Superior temporal gyrus (tissue), 1 donor: Measurements from ENCODE around the gene TMCC2.

ENCODE experiments used
- DNase-seq: peaks from one replicate; pipeline ENCODE4 v3.0.0-alpha.2; 2016; ENCODE audit errors: extremely low spot score

Gene TMCC2

DNA sequence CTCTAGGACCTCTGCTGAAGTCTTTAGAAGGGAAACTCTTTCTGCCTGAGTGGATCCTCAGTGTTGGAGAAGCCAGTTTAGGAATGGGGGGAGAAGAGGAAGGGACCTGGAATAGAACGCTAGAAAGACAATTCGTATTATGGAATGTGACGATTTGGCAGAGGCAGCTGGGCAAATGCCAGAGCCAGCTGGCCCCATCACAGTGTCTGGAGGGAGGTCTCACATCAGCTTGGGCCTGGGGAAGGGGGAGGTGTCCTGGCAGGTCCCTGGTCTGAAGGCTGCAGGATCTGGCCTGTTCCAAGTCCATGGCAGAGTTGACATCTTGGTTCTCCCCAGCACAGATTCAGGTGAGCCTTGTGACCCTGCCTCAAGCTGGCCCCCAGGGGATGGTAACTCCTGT is 11.3 kb downstream of the TMCC2 start:
- DNase-seq = no peak

DNA sequence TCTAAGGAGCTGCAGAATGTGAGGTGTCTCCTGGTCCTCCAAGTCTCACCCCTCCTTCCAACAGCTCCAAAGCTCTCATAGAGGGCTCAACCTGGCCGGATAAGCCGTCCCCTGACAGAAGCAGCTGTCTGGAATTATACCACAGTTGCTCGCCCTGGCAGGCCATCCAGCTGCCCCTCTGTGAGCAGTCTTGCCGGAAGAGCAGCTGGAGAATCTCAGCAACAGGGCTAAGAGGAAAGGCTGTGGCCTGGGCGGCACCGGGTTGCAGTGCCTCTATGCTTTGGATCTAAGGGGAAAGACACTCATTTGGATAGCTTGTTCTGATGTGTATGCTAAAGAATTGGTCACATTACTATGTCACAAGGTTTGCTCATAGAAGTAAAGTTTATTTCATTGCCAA is 12.4 kb downstream of the TMCC2 start:
- peak; percentile 63 for DNase-seq

DNA sequence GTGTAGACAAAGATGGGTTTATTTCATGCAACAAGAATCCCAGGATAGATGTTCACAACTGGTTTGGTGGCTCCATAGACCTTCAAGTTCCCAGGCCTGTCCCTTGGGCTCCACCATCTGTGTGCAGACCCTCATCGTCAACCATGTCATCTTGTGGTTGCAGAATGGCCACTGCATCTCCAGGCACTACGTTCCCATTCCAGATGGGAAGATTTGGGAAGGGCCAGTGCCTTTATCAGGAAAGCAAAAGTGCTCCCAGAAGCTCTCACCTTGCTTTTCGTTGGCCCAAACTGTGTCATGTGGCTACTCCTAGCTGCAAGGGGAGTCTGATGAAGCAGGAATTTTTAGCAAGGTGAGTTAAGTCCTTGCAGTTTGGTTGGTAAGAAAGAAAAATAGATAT is 12.8 kb downstream of the TMCC2 start:
- no peak for DNase-seq

DNA sequence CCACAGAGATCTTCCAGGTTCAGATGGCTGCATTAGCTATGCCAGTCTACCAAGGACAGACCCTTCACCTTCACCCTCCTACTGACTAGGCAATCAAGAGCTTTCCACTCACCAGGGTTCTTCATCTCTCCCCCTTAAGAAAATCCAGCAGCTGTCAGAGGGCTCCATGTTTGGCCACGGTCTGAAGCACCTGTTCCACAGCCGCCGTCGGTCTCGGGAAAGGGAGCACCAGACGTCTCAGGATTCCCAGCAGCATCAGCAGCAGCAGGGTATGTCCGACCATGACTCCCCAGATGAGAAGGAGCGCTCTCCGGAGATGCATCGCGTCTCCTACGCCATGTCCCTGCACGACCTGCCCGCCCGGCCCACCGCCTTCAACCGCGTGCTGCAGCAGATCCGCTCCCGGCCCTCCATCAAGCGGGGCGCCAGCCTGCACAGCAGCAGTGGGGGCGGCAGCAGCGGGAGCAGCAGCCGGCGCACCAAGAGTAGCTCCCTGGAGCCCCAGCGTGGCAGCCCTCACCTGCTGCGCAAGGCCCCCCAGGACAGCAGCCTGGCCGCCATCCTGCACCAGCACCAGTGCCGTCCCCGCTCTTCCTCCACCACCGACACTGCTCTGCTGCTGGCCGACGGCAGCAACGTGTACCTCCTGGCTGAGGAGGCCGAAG is 13.8 kb downstream of the TMCC2 start:
- no peak for DNase-seq

DNA sequence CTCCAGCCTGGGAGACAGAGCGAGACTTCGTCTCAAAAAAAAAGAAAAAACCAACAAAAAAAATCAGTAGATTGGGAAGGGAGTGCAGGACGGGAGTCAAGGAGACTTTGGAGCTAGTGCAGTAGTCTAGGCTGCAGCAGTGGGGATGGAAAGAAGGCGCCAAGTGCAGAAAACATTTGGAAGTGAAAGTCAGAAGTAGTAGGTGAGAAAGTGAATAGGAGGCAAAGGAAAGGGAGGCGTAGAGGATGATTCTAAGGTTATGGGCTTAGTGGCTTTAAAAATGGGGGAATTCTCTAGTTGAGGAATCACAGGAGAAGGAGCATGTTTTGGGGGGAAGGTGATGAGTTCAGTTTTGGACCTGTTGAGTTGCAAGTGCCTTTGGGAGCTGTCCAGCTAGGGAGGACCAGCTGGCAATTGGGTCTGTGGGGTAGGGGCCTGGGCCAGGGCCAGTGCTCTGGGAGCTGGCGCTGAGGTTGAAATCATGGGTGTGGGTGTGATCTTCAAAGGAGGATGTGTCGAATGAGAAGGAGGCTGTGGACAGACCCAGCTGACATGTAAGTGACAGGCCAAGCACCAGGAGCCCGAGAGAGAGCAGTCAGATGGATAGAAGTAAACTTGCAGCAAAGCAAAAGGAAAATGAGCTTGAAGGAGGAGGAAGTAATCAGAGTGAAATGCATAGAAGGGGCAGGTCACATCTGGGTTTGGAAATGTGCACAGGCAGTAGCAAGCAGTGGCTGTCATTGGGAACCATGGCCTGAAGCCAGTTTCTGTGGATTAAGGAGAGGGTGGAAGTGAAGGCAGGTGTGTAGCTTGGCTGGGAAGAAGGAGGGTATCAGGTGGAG is 15.8 kb downstream of the TMCC2 start:
- peak; percentile 24 for DNase-seq

DNA sequence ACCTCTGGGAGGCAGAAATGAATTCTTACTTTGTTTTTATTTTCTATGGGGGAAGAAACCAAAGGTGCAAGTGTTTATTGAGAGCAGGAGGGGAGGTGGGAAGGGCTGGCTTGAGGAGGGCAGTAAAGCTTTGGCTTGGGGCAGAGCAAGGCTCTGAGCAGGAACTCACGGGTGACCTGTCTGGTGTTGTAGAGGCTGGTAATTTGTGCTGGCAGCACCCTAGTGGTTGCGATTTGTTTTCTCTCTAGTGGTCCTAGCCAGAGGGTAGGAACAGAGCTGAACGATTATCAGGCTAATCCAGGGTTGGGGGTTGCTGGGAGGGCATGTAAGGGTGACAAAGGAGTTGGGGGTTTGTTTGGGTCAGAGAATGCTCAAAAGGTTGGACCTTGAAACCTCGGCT is 16.6 kb downstream of the TMCC2 start:
- peak; percentile 23 for DNase-seq

DNA sequence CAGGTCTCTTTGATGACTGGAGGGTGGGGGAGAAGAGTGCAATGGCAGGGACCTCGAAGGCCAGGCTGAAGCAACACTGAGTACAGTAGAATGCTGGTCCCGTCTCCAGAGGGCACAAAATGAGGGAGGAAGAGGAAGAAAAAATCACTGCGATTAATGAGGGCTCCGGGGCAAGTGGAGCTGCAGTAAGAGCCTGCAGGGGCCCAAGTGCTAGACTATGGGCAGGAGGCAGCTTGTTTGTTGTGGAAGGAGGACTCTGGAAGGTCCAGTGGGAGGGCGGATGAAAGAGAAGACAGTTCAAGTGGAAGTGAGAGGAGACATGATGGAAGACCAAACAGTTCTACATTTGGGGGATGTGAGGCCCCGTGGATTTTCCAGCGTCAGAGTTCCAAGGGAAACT is 17.4 kb downstream of the TMCC2 start:
- DNase-seq = no peak

DNA sequence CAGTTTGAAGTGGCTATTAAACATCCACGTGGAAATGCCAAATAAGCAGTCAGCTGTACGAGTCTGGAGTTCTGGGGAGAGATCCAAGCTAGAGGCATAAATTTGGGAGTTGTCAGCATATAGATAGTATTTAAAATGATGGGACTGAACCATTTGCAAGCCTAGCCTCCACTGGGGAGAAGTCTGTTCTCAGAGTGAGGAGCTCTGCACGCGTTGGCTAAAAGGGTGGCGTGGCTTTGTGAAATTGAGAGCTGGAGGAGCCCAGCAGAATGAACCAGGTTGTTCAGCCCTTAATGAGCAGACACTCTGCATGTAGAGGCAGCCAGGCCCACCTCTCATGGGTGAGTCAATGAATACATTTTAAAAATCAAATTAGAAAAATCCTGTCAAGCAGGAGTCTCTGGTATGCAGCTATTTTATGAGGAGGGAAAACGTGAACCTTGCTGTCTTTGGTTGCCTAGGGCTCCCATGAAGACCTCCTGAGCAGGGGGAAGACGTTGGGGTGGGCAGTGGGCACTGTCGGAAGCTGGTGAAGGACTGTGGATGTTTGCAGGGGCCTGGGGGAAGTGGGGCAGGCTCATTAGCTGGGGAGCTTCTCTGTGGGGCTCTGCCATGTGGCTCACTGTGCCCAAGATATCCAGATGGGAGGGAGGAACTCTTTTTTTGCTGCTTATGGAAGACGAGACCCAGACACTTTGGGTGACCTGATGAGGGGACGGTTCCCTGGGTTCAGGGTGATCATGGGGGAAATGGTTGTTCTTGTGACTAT is 18.8 kb downstream of the TMCC2 start:
- DNase-seq = peak; percentile 49

DNA sequence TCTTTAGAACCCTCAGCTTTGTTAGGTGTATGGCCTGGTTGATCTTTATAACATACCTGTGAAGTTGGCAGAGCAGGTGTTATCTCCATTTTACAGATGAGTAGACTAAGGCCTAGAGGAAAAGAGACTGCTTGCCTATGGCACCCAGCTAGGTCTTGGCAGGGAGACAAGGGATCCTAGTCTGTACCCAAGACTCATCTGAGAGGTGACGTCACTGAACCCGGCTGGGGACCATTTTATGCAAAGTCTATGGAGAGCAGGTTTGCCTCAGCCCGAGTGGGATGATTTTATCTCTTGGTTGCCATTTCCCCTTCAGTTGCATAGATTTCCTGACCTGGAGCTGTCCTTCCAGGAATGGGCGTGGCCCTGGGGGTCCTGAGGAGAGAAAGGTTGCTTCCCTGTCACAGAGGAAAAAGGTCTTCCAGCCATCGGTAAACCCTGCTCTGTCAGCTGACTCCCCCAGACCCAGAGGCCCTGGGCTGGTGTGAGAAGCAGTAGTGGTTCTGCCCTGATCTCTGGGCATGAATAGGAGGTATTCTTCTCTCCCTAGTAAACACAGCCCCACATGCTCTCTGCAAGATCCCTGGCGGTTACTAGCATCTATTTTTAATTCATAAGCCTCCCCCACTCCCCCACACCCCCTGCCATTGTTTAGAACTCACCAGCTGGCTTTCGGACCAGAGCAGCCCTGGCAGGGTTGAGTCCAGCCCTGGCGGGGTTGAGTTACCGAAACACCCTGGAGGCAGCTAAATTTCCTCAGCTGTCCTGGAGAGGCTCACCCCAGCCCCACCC is 19.6 kb downstream of the TMCC2 start:
- DNase-seq = peak; percentile 92

DNA sequence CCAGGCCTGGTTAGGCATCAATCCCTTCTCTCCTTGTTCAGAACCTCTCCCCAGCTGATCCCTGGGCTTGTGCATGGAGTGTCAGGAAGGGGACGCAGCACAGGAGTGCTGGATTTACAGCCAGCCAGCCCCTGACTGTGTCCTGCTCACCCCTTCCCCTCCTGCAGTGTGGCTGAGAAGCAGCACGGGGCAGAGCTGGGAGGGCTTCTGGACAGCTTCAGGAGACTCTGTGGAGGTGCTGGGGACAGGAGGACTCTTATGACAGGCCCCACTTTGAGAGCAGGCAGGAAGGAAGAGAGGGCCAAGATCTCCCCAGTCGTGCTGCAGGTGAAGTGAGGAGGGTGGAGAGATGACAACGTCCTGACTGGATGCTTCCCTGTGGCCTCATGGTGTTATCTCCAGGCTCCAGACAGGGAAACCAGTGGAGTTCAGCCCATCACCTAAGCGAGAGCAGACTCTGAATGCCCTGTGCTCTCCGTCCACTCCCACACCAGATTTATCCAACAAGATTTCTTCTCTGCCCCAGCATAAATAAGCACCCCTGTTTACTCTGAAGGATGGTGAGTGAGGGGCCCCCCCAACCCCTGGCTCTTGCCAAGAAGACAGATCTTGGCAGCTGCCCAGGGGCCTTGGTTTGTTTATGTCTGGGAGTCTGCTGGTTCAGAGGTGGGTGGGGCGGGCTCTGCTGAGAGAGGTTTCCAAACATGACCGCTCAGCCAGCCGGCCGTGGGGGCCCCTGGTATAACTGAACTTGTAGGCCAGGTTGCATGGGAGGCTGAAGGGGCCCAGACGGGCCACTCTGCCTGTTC is 21.3 kb downstream of the TMCC2 start:
- peak; percentile 81 for DNase-seq

DNA sequence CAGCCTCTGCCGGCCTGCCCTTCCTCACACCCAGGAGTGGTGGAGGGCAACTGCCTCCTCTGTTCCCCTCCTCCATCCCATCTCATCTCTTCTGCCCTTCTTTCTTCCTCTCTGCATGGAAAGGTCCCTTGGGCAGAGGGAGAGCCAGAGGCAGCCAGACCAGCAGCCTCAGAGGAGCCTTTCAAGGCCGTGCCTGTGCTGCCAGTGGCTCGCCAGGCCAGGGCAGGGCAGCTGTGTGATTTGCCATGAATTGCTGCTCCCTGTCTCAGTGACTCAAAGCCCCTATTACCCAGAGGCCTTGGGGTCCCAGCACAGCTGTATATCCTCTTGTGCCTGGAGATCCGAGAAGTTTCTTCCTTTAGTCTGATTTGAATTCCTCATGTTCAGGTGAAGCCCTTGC is 21.9 kb downstream of the TMCC2 start:
- DNase-seq = peak; percentile 55

DNA sequence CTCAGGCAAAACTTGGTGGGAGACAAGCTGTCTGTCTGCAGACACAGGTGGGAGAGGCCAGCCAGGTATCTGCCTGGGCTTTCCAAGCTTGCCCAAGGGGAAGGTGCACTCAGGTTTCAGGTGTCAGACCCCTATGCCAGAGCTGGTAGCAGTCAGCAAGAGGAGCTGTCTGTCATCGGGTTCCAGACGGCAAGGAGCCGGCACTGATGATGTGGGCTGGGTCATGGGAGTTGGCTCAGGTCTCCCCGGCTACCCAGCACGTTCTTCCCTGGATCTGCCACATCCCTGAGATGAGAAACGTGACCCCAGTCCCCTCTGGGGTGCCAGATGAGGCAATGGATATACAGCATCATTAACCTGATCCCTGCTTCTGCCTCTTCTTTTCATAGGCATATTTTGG is 23.0 kb downstream of the TMCC2 start:
- DNase-seq = no peak

DNA sequence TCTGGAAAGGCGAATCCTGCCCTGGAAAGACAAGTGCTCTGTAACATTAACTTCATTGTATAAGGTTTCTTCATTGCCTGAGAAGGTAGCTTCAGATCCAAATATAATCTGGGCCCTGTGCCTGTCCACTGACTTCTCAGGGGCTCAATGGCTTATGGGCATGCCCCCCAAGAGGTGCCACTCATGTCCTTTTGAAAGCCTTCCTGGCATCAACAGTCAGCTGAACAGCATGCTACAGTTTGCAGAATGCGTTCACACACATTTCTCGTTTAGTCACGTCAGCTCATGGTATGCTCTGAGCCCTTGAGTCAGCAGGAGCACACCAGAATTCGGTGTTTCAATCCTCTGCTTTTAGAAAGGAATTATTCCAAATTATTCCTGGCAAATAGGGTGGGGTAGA is 23.8 kb downstream of the TMCC2 start:
- peak; percentile 57 for DNase-seq

DNA sequence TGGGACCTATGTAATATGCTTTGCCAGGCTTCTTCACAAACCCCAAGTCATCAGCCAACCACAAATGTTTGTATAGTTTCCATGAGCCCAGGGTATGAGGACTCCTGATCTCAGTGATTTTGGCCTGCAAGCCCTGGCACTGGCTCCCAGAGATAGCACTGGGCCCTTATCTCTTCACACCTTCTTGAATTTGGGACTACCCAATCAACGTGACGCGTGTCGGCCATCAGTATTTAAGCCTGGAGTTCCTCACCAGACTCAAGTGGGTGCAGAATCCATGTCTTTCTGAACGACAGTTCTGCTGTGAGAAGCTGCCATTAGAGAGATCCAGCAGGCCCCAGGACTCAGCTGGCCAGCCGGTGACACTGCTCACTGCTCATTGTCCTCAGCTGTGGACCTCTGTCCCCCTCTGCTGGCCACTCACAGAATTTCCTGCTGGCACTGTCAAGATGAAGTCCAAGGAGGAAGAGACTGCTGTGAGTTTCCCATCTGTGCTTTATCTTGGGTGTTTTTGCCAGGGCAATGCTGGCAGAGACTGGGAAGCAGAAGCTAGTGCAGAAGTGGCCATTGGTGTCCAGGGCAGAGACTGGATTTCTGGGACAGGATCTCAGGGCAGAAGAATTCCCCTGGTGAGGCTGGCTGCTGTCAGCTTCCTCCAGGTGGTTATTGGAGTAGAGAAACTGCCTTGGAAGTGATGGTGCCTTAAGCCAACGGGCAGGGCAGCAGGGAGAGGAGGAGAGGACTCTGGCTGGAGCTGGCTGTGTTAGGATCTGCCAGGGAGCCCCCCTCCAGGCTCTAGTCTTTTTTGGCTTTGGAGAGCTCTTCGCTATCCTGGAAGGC is 28.4 kb downstream of the TMCC2 start:
- DNase-seq = peak; percentile 99

DNA sequence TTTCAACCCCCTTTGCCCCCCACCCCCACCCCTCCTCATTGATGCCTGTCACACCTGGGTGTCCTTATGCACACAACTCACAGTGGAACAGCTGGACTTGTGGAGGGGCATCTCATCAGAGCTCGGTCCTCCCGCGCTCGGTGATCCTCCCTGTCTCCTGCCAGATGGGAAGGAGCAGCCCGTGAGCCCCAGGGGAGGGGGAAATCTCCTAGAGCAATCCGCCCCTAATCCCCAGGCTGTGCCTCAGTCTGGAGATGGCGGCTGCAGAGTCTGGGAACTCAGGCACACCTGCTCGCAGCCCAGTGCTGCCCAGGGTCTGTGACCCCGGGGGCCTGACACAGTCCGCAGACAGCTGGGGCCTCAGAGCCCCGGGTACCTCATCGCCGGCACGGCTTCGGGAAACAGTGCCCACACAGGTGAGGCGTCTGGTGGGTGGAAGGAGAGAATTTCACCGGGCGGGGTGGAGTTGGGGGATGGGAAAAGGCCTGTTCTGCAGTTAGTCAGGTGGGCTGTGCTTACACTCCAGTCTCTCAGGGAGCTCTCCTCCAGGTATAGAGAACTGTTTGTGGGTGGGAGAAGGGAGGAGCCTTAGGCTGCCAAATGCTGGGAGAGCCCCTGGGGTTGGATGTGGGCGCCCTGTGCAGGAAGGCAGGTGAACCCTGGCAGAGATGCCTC is 29.3 kb downstream of the TMCC2 start:
- DNase-seq = no peak

DNA sequence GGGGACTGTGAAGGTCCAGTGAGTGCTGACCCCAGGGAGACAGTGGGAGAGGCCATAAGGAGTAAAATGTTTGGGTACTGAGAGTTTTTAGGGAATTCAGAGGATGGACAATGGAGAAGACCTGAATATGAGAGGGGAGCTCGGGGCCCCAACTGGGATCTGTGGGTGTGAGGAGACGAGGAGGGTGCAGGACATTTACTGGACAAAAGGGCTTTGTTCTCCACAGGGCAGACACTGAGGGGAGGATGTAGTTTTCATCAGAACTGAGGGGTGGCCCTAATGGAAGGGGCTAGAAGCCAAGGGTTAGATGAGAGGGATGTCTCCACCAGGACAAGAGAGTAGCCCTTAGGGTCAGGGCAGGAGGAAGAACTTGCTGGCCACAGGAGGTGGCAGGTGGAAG is 30.0 kb downstream of the TMCC2 start:
- DNase-seq = peak; percentile 72

DNA sequence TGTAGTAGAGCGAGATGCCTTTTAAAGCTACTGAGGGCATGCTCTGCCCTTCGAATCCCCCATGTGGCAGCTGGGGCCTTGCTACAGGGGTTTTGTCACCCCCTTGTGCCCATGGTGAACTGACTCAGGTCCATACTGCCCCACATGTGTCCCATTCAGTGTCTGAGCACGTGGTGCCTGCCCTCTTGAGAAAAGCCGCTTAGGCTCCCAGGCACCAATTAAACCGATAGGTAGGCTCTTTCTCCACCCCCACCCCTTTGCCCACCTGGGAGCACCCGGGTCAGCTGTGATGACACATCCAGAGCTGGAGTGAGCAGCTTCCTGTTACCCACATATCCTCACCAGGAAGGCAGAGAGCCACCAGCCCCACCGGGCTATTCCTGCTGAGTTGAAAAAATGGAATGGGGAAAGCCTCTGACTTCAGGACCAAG is 30.5 kb downstream of the TMCC2 start:
- DNase-seq = no peak

DNA sequence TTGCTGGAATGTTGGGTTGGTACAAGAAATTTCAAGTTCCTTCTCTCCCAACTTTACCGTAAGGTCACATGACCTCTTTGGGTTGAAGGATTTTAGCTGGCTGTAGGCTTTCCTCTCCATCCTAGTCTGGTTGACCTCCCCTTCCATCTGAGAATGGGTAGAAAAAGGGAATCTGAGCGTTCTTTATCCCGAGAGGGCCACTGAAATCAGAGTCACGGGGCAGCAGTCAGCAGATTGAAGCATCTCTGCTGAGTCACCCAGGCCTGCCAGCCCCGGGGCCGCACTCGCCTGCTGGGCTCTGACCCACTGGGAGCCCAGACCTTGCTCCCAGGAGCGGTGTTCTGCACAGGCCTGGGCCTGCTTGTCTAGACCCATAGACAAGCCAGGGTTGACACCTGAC is 31.0 kb downstream of the TMCC2 start:
- DNase-seq = peak; percentile 90

DNA sequence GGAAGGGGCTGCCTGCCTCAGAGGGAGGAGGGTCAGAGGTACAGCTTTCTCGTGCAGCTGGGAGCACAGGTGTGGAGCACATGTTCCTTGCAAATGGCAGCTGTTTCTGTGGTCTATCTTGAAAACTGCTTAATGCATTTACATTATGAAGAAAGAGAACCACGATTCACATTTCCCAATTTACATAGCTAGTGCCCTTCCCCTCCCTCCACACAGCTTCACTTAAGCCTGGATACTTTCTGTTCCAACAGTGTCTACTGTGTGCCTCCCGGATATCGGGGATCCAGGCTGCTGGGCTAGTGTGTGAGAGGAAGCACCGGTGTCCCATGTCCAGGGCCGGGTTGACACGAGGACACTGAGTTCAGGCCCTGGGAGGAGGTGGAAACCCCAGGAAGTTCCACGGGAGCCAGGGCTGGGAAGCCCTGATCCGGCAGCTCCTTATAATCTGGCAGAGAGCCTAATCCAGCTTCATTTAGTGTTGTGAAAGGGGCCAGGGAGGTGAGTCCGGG is 31.6 kb downstream of the TMCC2 start:
- DNase-seq = no peak
